SU-DHL-6 (cell line): ENCODE results near the gene NAA15.

Experiments
- CTCF ChIP-seq: fragments of 200-600 bp; sonication (generic); IDR thresholded peaks from one replicate; pipeline ENCODE4 v1.5.1; 2017; ENCODE audit warnings: antibody characterized with exemption, mild to moderate bottlenecking, low read length, moderate library complexity; ENCODE audit not compliant: insufficient read depth, poor library complexity, severe bottlenecking
- EZH2phosphoT487 ChIP-seq: fragments of 200-600 bp; sonication (generic), shearing (Covaris generic); conservative IDR thresholded peaks from 2 replicates; pipeline ENCODE4 v1.6.1; 2018; ENCODE audit warnings: mild to moderate bottlenecking, antibody characterized with exemption, low read length, moderate library complexity, mixed read lengths

GRCh38 chr4:139420652-139421051 lies 119.3 kb downstream of the NAA15 start:
- TF ChIP-seq CTCF = no peak
- TF ChIP-seq EZH2phosphoT487 = no peak
